ENCODE data around the gene OR5L2. TPM values are rescaled to one million over a fixed set of nuclear protein-coding genes. Genes with fewer than 3 reads are reported as not detected.
"Not testable (repeated sequence)": the region's sequence is repeated elsewhere in the genome, so short reads cannot be mapped to it uniquely, and the experiment has no call there.

Gene OR5L2
- polyA plus RNA-seq, result not detected

DNA sequence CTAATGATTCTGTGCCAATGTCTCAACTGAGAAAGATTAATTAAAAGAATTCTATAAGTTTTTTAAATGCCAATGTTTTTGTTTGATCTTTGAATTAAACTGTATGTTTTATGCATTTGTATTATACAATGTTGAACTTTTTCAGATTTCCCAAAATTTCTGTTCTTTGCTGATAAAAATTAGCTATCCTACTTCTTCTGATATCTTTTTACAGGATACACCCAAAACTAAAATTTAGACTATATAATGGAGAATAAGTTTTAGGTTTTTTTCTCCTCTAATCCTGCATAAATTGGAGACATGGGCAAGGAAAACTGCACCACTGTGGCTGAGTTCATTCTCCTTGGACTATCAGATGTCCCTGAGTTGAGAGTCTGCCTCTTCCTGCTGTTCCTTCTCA lies at the start of gene OR5L2:
Gene OR5L2, plus strand, starts transcription at position 301 of the 400 bp plus-strand sequence. Its CDS starts 0 bp downstream, at position 301.
- H3K4me1 Mint-ChIP-seq, result no peaks in the 10 kb centered on the region
- H3K9me3 Mint-ChIP-seq, result peaks cover 5 to 10% (median 9%) of the 10 kb centered on the region in 3 donors
- no peaks in the 10 kb centered on the region for H3K27me3 Mint-ChIP-seq
- H3K27ac Mint-ChIP-seq, result no peak within 1 kb of the TSS
- no peaks in the 10 kb centered on the region for H3K36me3 Mint-ChIP-seq
- no peak within 1 kb of the TSS for H3K4me3 Mint-ChIP-seq

DNA sequence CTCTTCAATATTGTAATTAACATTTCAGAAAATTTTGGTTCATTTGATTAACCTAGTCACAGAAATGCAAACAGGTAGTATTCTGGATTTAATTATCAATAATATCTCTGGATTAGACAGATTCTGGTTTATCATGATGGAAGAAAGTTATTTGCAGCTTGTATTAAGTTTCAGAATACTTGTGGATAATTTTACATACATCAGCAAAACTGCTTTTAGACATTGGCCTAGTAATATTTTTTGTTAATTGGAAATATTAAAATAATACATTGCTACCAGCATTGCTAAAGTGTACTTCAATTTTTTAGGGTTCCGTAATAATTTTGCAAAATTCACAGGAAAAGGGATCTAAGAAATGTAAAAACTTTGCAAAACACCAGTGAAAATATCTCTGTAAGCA lies 35.4 kb upstream of the OR5L2 start:
- no peaks in the 10 kb centered on the region for H3K27me3 Mint-ChIP-seq
- no peaks in the 10 kb centered on the region for H3K36me3 Mint-ChIP-seq
- peaks cover 7 to 19% (median 8%) of the 10 kb centered on the region in 3 donors for H3K9me3 Mint-ChIP-seq
- H3K4me3 Mint-ChIP-seq, result no peak overlapping the region
- no peak overlapping the region for H3K27ac Mint-ChIP-seq
- no peaks in the 10 kb centered on the region for H3K4me1 Mint-ChIP-seq

DNA sequence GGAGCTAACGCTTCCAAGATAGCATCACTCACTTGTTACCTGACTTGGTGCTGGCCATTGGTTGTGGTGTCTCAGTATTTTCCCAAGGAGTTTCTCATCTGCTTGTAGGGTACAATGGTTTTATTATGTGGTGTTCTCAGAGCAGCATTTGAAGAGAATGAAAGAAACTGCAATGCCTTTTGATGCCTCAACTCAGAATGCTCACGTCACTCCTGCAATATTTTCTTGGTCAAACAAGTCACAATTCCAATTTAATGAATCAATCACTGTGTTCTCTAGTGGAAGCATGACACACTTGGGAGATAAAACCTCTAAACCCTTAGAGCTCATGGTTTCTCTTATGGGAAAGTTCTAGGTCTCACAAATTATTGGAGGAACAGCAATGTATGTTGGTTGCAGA lies 33.7 kb upstream of the OR5L2 start:
- Mint-ChIP-seq H3K36me3 (no peaks in the 10 kb centered on the region), H3K4me1 (no peaks in the 10 kb centered on the region), H3K9me3 (peaks cover 2 to 11% (median 8%) of the 10 kb centered on the region in 3 donors), H3K4me3 (no peak overlapping the region), H3K27me3 (no peaks in the 10 kb centered on the region), H3K27ac (no peak overlapping the region)

DNA sequence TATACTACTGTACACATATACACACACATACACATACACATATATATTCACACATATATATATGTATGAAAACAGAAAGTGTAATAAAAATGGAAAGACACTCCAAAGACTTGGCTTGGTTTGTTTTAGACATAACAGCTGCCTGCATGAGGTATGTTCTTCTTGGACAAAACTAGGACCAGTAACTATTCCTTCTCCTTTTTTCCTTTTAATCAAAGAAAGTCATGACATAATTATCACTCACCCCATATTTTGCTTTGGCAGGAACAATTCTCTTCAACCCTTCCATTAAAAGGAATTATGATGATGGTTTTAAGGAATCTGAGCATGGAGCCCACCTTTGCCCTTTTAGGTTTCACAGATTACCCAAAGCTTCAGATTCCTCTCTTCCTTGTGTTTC lies 31.8 kb upstream of the OR5L2 start, which contains the start of gene OR5D14:
Gene OR5D14, plus strand, starts transcription at position 301 of the 400 bp plus-strand sequence. Its CDS starts 0 bp downstream, at position 301.
- no peaks in the 10 kb centered on the region for H3K36me3 Mint-ChIP-seq
- H3K27ac Mint-ChIP-seq, result peak within 1 kb of the TSS in 1 of 3 donors; percentile 89
- no peak within 1 kb of the TSS for H3K4me3 Mint-ChIP-seq
- H3K9me3 Mint-ChIP-seq, result peaks cover 2 to 14% (median 8%) of the 10 kb centered on the region in 3 donors
- H3K4me1 Mint-ChIP-seq, result no peaks in the 10 kb centered on the region
- no peaks in the 10 kb centered on the region for H3K27me3 Mint-ChIP-seq

DNA sequence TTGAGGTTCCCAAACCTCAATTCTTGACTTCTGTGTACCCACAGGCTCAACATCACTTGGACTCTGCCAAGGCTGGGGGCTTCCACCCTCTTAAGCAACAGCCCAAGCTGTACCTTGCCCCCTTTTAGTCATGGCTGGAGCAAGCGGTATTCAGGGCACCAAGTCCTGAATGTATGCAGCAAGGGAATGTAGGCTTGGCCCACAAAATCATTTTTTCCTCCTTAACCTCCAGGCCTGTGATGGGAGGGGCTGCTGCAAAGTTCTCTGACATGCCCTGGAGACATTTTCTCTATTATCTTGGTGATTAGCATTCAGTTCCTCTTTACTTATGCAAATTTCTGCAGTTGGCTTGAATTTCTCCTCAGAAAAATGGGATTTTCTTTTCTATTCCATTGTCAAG lies 20.8 kb upstream of the OR5L2 start:
- Mint-ChIP-seq H3K4me1 (no peaks in the 10 kb centered on the region), H3K36me3 (no peaks in the 10 kb centered on the region), H3K27ac (no peak overlapping the region), H3K4me3 (no peak overlapping the region), H3K27me3 (no peaks in the 10 kb centered on the region), H3K9me3 (peaks cover 4 to 21% (median 5%) of the 10 kb centered on the region in 3 donors)

DNA sequence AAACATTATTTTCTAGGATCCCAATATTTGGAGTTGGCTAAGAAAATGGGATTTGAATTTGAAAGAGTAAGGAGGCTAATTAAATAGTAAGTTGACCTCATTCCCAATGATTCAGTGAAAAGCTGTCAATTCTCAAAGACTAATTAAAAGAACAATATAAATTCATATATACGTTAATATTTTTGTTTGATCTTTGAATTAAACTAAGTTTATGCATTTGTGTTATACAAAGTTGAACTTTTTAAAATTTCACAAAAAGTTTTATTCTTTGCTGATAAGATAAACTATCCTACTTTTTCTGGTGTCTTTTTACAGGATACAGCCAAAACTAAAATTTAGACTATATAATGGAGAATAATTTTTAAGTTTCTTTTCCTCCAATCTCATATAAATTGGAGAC lies 16.0 kb upstream of the OR5L2 start, which contains the start of gene OR5L1:
Gene OR5L1, plus strand, starts transcription at position 301 of the 400 bp plus-strand sequence. CDS start 100 bp downstream, outside the sequence.
- H3K36me3 Mint-ChIP-seq, result no peaks in the 10 kb centered on the region
- H3K27ac Mint-ChIP-seq, result no peak within 1 kb of the TSS
- H3K4me1 Mint-ChIP-seq, result no peaks in the 10 kb centered on the region
- peaks cover 2 to 17% (median 8%) of the 10 kb centered on the region in 3 donors for H3K9me3 Mint-ChIP-seq
- H3K27me3 Mint-ChIP-seq, result no peaks in the 10 kb centered on the region
- no peak within 1 kb of the TSS for H3K4me3 Mint-ChIP-seq

DNA sequence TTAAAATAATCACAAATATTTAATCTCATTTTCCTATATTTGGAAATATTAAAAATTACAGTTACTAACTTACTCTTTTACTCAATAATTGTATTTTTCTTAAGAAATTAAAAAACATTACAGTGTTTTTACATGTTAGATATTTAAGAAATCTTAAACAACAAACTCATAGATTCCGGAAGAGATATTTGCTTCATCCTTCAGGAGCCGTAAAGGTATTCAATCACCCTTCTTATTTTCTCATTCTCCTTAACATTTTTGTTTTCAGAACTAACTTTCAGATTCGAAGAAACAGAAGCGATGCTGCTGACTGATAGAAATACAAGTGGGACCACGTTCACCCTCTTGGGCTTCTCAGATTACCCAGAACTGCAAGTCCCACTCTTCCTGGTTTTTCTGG lies 7.7 kb upstream of the OR5L2 start, which contains the start of gene OR5D18:
Gene OR5D18, plus strand, starts transcription at position 301 of the 400 bp plus-strand sequence. Its CDS starts 0 bp downstream, at position 301.
- Mint-ChIP-seq H3K27ac (no peak within 1 kb of the TSS), H3K4me1 (no peaks in the 10 kb centered on the region), H3K36me3 (no peaks in the 10 kb centered on the region), H3K27me3 (no peaks in the 10 kb centered on the region), H3K9me3 (peaks cover 0 to 18% (median 8%) of the 10 kb centered on the region in 3 donors), H3K4me3 (no peak within 1 kb of the TSS)

DNA sequence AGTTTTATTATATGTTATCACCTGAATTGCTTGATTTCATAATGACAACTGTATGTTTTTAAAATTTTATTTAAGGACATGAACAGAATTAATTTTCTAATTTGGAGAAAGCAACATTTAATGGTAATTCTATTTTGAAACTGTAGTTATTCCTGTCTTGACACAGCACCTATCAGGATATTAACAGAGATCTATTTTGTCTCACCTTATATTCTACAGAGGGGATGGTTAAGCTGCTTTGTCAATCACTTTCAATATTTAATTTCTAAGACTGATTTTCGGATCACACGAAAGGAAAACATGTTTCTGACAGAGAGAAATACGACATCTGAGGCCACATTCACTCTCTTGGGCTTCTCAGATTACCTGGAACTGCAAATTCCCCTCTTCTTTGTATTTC lies 11.4 kb downstream of the OR5L2 start, which contains the start of gene OR5D16:
Gene OR5D16, plus strand, starts transcription at position 301 of the 400 bp plus-strand sequence. Its CDS starts 0 bp downstream, at position 301.
- Mint-ChIP-seq H3K36me3 (no peaks in the 10 kb centered on the region), H3K4me1 (no peaks in the 10 kb centered on the region), H3K4me3 (no peak within 1 kb of the TSS), H3K9me3 (peaks cover 3 to 5% (median 4%) of the 10 kb centered on the region in 3 donors), H3K27ac (no peak within 1 kb of the TSS), H3K27me3 (no peaks in the 10 kb centered on the region)

DNA sequence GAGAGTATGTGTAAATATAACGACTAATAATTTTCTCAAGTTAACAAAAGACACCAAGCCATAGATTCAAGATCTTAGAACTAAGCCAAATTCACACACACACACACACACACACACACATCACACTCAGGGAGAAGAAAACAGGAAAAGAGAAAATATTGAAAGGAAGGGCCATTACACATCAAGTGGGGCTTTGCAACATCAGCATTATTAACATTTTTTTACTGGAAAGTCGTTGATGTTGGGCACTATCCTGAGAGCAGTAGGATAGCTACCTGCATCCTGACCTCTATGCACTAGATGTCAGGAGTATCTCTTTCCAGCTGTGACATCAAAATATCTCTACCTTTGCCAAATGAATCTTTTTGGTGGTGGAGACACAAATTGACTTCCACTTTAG lies 20.4 kb downstream of the OR5L2 start:
- Mint-ChIP-seq H3K27me3 (no peaks in the 10 kb centered on the region), H3K4me3 (no peak overlapping the region), H3K27ac (no peak overlapping the region), H3K4me1 (no peaks in the 10 kb centered on the region), H3K9me3 (peaks cover 0 to 4% (median 2%) of the 10 kb centered on the region in 3 donors), H3K36me3 (no peaks in the 10 kb centered on the region)

DNA sequence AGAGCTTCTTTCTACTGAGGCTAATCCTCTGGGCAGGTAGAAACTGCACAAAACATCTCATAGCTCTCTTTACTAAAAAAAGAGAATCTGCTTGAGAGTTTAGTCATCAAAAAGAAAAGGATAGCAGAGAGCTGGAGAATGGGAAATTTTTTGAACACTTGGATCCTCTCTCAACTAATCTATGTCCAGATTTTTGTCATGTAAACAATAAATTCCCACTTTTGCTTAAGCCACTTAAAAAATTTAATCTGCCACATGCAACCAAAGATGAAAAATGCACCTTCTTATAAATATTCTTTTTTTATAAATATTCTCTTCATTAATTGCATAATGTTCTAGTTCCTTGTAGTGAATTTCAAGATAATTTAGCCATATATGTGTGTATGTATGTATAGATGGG lies 22.0 kb downstream of the OR5L2 start:
- Mint-ChIP-seq H3K36me3 (no peaks in the 10 kb centered on the region), H3K4me3 (no peak overlapping the region), H3K27ac (no peak overlapping the region), H3K27me3 (no peaks in the 10 kb centered on the region), H3K9me3 (peaks cover 0 to 4% (median 4%) of the 10 kb centered on the region in 3 donors), H3K4me1 (no peaks in the 10 kb centered on the region)

DNA sequence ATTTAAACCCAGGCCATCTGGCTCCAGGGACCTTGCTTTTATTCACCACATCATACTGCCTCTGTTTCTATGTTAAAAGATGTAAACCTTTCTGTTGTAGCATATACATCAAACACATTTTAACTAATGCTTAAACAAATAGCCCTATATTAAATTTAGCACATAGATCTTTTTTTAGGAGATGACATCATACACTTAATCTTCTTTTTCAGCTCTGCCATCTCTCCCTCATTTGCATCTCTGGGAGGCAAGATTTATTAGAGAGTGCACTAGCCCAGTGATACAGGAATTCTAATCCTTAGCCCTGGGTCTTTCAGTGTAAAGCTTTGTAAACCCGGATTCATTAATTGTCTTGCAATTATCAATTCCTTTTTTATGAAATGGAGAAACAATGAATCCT lies 25.1 kb downstream of the OR5L2 start:
- peaks cover 0 to 4% (median 4%) of the 10 kb centered on the region in 3 donors for H3K9me3 Mint-ChIP-seq
- no peak overlapping the region for H3K27ac Mint-ChIP-seq
- no peaks in the 10 kb centered on the region for H3K4me1 Mint-ChIP-seq
- no peaks in the 10 kb centered on the region for H3K27me3 Mint-ChIP-seq
- H3K36me3 Mint-ChIP-seq, result no peaks in the 10 kb centered on the region
- H3K4me3 Mint-ChIP-seq, result no peak overlapping the region

DNA sequence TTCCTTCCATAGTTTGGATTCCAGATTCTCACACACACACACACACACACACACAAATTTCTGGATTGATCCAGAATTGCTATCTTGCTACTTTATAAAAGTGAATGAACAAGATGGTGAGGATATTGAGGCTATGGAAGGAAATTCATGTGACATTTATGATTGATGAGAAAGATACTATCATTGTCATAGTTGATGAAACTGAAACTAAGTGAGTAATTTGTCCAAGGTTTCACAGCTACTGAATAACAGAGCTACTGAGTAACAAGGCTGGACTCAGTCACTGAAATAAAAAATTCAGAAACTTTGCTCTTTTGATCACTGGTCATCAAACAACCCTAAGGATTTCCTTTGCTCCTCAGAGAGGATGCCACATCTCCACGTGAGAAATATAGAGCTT lies 27.7 kb downstream of the OR5L2 start:
- Mint-ChIP-seq H3K36me3 (no peaks in the 10 kb centered on the region), H3K9me3 (peaks cover 0 to 4% (median 3%) of the 10 kb centered on the region in 3 donors), H3K4me3 (no peak overlapping the region), H3K27me3 (no peaks in the 10 kb centered on the region), H3K4me1 (no peaks in the 10 kb centered on the region), H3K27ac (no peak overlapping the region)

DNA sequence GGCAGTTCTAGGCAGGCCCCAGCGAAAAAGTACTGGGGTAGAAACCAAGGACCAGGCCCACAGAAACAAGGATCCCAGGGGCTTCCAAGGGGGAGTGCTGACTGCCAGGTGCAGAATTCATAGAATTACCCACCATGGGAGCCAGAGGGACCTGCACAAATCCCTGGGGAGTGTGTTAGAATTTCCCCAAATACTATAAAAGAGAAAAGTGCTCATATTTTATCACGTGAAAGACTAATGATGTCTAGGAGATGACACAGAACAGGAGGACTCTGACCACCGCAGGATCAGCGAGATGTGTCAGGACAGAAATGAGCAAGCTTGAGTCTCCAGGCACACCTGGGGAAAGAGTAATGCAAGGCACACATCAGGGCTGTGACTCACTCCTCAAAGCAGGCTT lies 40.3 kb downstream of the OR5L2 start:
- not testable (repeated sequence) for H3K9me3 Mint-ChIP-seq, H3K36me3 Mint-ChIP-seq, H3K4me3 Mint-ChIP-seq, H3K4me1 Mint-ChIP-seq, H3K27ac Mint-ChIP-seq, H3K27me3 Mint-ChIP-seq

DNA sequence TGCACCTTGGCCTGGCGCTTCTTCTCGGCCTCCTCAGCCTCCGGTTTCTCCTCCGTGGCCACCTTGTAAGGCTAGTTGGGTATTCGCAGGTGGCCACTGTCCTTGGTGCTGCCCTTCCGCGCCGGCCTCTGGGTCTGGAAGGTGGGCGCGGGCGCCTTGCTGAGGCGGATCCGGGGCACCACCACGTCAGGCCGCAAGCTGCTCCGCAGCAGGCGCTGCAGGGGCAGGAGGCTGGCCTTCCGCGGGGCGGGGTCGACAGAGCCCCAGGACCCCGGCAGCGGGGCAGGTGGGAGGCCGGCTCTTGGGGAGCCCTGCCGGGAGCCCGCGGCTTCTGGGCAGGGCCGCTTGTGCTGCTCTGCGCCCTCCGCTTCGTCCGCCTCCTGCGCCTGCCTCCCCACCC lies 45.7 kb downstream of the OR5L2 start:
- not testable (repeated sequence) for H3K27me3 Mint-ChIP-seq, H3K4me1 Mint-ChIP-seq, H3K27ac Mint-ChIP-seq, H3K9me3 Mint-ChIP-seq, H3K4me3 Mint-ChIP-seq, H3K36me3 Mint-ChIP-seq

DNA sequence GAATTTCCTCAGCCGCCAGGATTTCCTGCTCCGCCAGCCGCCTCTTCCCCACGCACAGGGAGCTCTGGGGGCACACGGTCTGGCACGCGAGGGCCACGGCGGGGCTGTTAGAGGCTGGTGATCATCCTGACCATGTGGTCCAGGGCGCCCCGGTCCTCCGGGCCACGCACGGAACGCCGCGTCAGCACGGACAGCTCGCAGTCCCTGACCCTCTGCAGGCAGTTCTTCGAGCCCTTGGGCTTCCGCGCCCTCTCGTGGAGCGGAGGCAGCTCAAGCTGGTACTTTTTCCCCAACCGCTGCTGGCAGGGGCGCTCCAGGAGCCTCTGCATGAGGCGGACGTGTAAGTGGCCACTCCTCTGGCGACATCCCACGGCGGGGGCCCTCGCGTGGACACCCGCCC lies 46.1 kb downstream of the OR5L2 start:
- H3K36me3 Mint-ChIP-seq, H3K27me3 Mint-ChIP-seq, H3K4me3 Mint-ChIP-seq, H3K27ac Mint-ChIP-seq, H3K9me3 Mint-ChIP-seq, H3K4me1 Mint-ChIP-seq: not testable (repeated sequence)

Measured in IgD-negative memory B cell (primary cell).